Cardiac fibroblast (primary cell): ENCODE measurements around the gene ZNF292.
A peak's percentile ranks its signal among the peaks of the same experiment; 100 is the strongest.

Experiments
- DNase-seq, 2 donors: peaks; one replicate each; pipeline versions ENCODE4 v3.0.0 to v3.0.0-alpha.2; 2010; ENCODE audit warnings: low read depth in 2 of 2
- H3K4me3 ChIP-seq, 2 donors: replicated peaks in 1 of 2; 1 replicate in 1 of 2; 2 replicates in 1 of 2; pipeline ENCODE4 v1.5.1; 2011; ENCODE audit warnings: low read depth in 2 of 2, low read length in 2 of 2, mild to moderate bottlenecking in 2 of 2, moderate library complexity in 1 of 2
- TF ChIP-seq, protein P1 (sequence below): IDR thresholded peaks from one replicate; pipeline ENCODE4 v1.5.1; 2011; ENCODE audit warnings: low read depth, mild to moderate bottlenecking, low read length, inconsistent platforms

Gene ZNF292

DNA sequence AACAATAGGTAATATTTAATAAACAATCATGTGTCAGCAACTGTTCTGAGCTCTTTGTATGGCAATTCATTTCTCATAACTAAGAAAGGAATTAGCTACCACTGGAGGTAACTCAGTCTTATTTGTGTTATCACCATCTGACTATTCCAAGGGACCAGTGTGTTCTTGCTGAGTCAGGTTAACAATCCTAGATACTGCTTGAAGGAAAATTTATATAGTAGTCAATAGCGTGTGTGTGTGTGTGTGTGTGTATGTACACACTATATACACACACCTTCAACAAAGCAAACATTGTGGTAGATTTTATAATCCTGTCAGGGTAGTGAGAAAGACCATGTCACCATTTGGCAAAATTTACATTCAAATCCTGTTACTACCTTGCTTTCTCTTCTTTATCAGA, 121.3 kb downstream of the ZNF292 start:
- TF ChIP-seq, protein P1, sequence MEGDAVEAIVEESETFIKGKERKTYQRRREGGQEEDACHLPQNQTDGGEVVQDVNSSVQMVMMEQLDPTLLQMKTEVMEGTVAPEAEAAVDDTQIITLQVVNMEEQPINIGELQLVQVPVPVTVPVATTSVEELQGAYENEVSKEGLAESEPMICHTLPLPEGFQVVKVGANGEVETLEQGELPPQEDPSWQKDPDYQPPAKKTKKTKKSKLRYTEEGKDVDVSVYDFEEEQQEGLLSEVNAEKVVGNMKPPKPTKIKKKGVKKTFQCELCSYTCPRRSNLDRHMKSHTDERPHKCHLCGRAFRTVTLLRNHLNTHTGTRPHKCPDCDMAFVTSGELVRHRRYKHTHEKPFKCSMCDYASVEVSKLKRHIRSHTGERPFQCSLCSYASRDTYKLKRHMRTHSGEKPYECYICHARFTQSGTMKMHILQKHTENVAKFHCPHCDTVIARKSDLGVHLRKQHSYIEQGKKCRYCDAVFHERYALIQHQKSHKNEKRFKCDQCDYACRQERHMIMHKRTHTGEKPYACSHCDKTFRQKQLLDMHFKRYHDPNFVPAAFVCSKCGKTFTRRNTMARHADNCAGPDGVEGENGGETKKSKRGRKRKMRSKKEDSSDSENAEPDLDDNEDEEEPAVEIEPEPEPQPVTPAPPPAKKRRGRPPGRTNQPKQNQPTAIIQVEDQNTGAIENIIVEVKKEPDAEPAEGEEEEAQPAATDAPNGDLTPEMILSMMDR = no peak
- H3K4me3 ChIP-seq = no peak overlapping the region
- no peak for DNase-seq

DNA sequence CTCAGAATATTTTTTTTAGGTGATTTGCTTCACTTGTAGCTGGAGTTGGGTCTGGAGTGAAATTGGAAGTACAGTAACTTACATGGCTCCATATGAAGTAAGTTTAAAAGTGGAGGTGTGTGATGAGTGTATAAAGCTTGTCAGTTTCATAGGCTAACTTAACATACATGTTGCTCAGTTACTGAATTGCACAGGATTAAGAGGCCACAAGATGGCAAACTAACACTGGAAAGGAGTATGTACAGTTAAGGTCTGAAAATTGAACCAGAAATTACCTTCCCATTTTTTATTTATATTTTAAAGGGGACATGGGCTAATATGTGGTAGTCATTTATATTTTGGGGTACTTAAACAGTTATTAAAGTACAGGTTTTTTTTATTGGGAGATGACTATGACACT, 121.8 kb downstream of the ZNF292 start:
- no peak overlapping the region for H3K4me3 ChIP-seq
- TF ChIP-seq, protein P1 = no peak
- peak; percentile 24 to 32 for DNase-seq

DNA sequence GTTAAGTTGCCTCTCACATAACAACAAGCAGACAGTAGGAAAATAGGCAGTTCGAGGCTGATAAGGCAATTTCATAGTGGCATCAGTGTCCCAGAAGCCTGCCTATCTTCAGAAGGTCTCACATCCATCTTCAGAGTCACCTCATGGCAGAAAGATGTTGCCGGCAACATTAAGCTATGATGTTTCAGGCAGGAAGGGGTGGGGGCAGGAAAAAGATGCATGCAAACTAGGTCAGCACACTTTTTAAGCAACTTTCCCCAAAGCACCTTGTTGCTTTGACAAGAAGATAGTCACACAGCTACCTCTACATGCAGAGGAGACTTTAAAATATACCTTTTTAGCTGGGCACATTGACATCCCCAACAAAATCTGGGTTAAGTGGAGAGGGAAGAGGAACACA, 123.8 kb downstream of the ZNF292 start:
- H3K4me3 ChIP-seq = no peak overlapping the region
- TF ChIP-seq, protein P1 = no peak
- no peak for DNase-seq

DNA sequence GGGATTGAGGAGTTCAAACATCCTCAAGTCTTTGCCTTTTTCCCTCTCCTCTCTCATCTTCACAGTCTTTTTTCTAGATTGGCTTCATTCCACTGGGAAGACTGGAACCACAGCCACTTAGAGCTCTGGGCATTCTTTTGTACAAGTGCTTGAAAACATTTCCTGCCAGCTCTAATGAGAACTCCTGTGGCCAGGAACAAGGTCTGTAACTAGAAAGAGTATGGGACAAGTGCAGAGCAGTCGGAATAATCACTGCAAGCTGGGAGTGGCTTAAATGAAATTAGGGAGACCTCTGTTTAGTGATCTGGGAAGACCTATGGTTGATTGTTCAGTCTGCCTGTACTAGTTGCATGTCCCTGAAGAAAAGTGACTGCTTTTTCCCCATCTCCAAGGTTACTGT, 126.1 kb downstream of the ZNF292 start:
- H3K4me3 ChIP-seq = no peak overlapping the region
- DNase-seq = peak in 1 of 2 donors; percentile 7
- TF ChIP-seq, protein P1 = no peak

GRCh38 chr6:87282743-87283142, 127.4 kb downstream of the ZNF292 start:
- TF ChIP-seq, protein P1 = no peak
- no peak overlapping the region for H3K4me3 ChIP-seq
- peak in 1 of 2 donors; percentile 18 for DNase-seq

GRCh38 chr6:87283461-87283860, 128.1 kb downstream of the ZNF292 start:
- TF ChIP-seq, protein P1 = no peak
- DNase-seq = no peak
- no peak overlapping the region for H3K4me3 ChIP-seq

DNA sequence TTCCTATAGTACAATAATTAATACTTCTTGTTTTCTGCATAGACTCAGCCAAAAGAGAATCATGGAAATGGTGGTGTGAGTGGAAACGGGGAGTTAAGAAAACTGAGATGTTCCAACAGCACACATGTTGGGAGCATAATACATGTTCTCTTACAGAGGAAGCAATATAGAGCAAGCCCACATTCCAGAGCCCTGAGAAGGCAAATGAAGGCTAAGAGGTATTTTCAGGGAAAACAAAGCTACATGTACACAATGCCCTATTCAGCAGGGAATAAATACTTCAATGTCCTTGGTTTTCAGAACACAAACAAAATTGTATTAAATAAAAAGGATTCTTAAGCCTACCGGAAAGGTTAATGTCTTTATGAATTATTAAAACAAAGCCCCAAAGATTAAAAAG, 131.9 kb downstream of the ZNF292 start:
- no peak overlapping the region for H3K4me3 ChIP-seq
- TF ChIP-seq, protein P1 = no peak

More for the DNA sequence above, 131.9 kb downstream of the ZNF292 start:
- peak in 1 of 2 donors; percentile 68 for DNase-seq
